NCI-H1694 (cell line): ENCODE data around the gene UNC13A.
"Not testable (repeated sequence)": the region's sequence is repeated elsewhere in the genome, so short reads cannot be mapped to it uniquely, and the experiment has no call there.

Experiments
- DNase-seq: peaks from one replicate; lab custom pipeline; 2025; lab: John Stamatoyannopoulos, UW

Gene UNC13A

GRCh38 chr19:17604372-17605025 lies 83.7 kb downstream of the UNC13A start:
- DNase-seq = no peak

GRCh38 chr19:17602872-17603510 lies 85.2 kb downstream of the UNC13A start:
- DNase-seq = no peak

- DNase-seq = no peak
Measured at GRCh38 chr19:17602217-17602616, 85.9 kb downstream of the UNC13A start.

GRCh38 chr19:17601683-17602082 lies 86.5 kb downstream of the UNC13A start:
- DNase-seq = no peak

- no peak for DNase-seq
Measured at GRCh38 chr19:17599780-17600179, 88.4 kb downstream of the UNC13A start.

GRCh38 chr19:17598953-17599352 lies 89.2 kb downstream of the UNC13A start:
- no peak for DNase-seq

- DNase-seq = not testable (repeated sequence)
Measured at GRCh38 chr19:17598063-17598462, 90.1 kb downstream of the UNC13A start.

GRCh38 chr19:17594296-17594695 lies 93.9 kb downstream of the UNC13A start:
- DNase-seq = not testable (repeated sequence)

- no peak for DNase-seq
Measured at GRCh38 chr19:17590866-17591265, 97.3 kb downstream of the UNC13A start.

- DNase-seq = not testable (repeated sequence)
Measured at GRCh38 chr19:17585395-17585794, 102.8 kb downstream of the UNC13A start.

GRCh38 chr19:17584132-17584531 lies 104.0 kb downstream of the UNC13A start:
- DNase-seq = no peak

- no peak for DNase-seq
Measured at GRCh38 chr19:17582613-17583012, 105.5 kb downstream of the UNC13A start.

- no peak for DNase-seq
Measured at GRCh38 chr19:17581211-17581874, 106.8 kb downstream of the UNC13A start.

- DNase-seq = no peak
Measured at GRCh38 chr19:17580470-17581144, 107.5 kb downstream of the UNC13A start.

GRCh38 chr19:17579661-17580244 lies 108.4 kb downstream of the UNC13A start:
- DNase-seq = no peak

GRCh38 chr19:17577457-17578097 lies 110.6 kb downstream of the UNC13A start:
- DNase-seq = no peak

- DNase-seq = no peak
Measured at GRCh38 chr19:17576758-17577456, 111.2 kb downstream of the UNC13A start.

GRCh38 chr19:17575871-17576757 lies 112.0 kb downstream of the UNC13A start:
- DNase-seq = no peak

GRCh38 chr19:17572638-17573037 lies 115.5 kb downstream of the UNC13A start:
- no peak for DNase-seq

GRCh38 chr19:17570791-17571190 lies 117.4 kb downstream of the UNC13A start:
- no peak for DNase-seq
